Measurements from ENCODE around the gene APH1B. TPM values are rescaled to one million over a fixed set of nuclear protein-coding genes. Genes with fewer than 3 reads are reported as not detected.

The APH1B gene
- polyA plus RNA-seq, 1 donor: 11.5 TPM

DNA sequence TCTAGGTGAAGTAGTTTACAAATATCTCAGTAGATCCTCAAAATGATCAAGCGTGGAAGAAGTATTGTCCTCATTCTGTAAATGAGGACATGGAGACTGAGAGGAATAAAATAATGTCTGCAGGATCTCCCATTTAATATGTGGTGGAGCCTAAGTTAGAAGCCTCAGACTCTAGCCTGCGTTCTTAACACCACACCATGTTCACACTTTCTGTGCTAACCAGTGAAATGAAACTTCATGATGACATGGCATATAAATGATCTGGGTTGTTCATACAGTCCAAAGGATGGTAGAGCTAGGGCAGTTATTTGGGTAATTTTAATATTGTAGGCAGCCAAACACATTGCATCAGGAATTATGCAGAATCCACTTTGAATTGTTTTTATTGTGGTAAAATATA, 25.1 kb upstream of the APH1B start:
- DNase-seq (ENCODE audit: low read depth): no peak

DNA sequence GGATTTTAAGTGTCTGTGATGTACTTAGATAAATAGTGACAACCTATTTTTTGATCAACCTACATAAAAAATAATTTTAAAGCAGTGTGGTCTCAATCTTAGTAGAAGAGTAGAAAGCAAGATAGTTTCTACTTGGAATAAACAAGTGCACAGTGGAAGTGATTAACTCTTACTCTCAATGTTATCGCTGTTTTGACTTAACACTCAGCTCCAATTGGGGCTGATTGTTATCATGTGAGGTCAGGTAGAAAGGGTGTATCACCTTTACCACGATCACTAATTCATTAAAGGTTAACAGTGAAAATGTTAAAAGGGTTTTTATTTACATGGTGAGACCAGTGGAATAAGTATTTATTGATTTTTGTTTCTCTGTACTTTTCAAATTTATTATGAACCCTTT, 22.4 kb upstream of the APH1B start:
- no peak for DNase-seq (ENCODE audit: low read depth)

DNA sequence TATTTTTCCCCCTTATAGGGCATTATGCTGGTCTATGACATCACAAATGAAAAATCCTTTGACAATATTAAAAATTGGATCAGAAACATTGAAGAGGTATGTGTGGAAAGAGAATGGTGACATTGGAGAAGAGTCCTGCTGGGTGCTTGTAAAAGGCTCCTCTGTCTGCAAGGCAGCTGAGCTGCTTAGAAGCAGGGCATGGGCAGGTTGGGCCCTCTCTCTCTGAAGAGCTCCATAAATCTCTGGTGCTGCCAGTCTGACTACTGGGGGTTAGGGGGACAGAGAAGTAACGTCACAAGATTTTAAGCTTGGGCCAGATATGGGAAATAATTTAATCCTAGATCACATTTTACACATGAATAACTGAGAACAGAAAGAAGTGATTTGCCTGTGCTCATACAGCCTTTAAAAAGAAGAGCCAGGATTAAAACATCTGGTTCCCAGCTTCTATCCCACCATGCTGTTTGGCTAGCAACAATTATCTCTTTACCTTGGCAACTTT, 21.9 kb upstream of the APH1B start:
- no peak for DNase-seq (ENCODE audit: low read depth)

DNA sequence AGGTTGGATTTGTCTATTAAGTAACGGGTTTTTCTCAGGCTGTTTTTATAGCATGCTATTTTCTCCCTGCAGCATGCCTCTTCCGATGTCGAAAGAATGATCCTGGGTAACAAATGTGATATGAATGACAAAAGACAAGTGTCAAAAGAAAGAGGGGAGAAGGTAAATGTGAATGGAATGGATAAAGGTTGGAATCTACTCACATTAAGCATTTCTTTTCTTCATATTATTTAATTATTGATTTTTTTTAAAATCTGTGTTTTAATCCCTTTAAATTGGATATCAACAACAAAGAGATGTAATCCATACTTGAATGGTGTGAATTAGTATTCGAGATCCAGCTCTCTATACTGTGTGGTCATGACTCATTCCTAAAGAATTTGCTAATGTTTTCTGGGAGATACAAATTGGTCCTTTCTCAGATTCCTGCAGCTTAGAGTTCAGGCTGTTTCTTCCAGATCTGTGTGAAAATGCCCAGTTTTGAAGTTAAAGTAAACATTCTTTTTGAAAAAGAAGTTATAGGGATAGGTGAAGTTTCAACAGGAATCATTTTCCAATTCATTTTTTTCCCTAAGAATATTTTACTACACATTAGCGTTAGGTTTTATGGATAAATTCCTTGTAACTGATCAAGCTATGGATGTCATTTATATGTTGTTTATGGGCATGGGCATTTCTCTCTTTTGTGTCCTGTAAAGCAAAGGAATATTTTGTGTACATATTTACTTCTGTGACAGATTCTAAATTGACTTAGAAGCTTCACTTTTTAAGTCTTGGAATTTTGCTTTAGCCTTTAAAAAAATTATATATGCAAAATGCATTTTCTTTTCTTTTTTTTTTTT, 20.8 kb upstream of the APH1B start:
- DNase-seq (ENCODE audit: low read depth): no peak

DNA sequence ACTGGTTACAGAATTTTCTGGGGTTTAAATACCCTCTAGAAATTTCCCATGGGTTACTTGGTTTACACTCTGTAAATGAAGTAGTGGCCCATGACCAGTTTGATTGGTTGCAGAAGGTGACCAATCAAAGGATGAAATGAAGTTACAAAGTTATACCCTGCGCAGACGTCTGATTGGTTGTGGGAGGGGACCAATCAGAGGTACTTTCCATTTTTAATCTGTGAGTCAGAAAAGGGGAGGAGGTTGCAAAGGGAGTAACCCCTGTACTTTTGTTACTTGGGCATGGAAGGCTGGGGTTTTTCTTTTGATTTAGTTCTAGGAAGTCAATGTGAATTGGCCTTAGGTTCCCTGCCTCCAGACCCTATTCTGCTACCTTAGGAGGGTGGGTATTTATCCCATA, 18.7 kb upstream of the APH1B start:
- DNase-seq (ENCODE audit: low read depth): no peak

- no peak for DNase-seq (ENCODE audit: low read depth)
Measured at GRCh38 chr15:63260791-63261190, 16.6 kb upstream of the APH1B start.

DNA sequence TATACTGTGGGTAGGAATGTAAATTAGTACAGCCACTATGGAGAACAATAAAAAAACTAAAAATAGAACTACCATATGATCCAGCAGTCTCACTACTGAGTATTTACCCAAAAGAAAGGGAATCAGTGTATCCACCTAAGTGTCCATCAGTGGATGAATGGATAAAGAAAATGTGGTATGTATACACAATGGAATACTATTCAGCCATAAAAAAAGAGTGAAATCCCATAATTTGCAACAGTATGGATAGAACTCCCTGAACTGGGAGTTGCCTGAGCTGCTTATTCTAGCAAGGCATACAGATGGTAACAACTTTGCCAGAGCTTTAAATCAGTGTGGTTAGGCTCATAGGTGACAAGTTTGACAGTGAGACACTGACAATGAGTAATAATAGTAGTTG, 16.1 kb upstream of the APH1B start:
- no peak for DNase-seq (ENCODE audit: low read depth)

DNA sequence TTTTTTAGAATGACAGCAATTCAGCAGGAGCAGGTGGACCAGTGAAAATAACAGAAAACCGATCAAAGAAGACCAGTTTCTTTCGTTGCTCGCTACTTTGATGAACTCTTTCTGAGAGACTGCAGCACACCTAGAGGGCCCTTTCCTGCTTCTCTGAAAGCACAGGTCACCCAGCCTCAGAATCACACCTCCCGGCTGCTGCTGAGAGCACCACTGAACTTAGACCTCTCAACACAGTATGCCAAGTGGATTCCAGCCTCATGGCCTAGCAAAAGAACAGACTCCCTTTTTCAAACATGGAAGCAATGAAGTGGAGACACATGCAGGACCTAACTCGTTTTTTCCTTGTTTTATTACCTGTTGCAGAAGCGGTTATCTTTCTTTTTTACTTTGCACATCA, 13.9 kb upstream of the APH1B start:
- DNase-seq (ENCODE audit: low read depth): no peak

GRCh38 chr15:63264688-63265293, 12.6 kb upstream of the APH1B start:
- no peak for DNase-seq (ENCODE audit: low read depth)

GRCh38 chr15:63274427-63274826, 3.0 kb upstream of the APH1B start:
- no peak for DNase-seq (ENCODE audit: low read depth)

- no peak for DNase-seq (ENCODE audit: low read depth)
Measured at GRCh38 chr15:63276342-63277037, 915 bp upstream of the APH1B start.

- no peak for DNase-seq (ENCODE audit: low read depth)
Measured at GRCh38 chr15:63277893-63278456, 570 bp downstream of the APH1B start.

- DNase-seq (ENCODE audit: low read depth): no peak
Measured at GRCh38 chr15:63283126-63283525, 5.7 kb downstream of the APH1B start.

GRCh38 chr15:63284335-63284734, 6.9 kb downstream of the APH1B start:
- no peak for DNase-seq (ENCODE audit: low read depth)

DNA sequence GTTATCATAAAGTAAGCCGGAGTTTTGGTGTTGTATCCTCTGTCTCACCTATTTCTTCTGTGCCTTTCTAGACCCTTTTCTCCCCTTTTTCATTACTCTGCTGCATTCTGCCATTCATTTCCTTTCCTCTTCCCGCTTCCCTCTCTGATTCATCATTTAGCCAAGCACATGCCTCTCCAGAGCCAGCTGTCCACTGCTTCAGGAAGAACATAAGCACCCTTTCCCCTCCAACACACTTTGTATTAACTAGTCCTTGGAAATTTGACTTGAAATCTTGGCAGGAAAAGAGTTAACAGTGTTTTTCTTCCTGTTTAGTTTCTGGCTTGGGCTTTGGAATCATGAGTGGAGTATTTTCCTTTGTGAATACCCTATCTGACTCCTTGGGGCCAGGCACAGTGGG, 9.7 kb downstream of the APH1B start:
- no peak for DNase-seq (ENCODE audit: low read depth)

GRCh38 chr15:63288342-63288741, 10.9 kb downstream of the APH1B start:
- no peak for DNase-seq (ENCODE audit: low read depth)

GRCh38 chr15:63288778-63289378, 11.5 kb downstream of the APH1B start:
- DNase-seq (ENCODE audit: low read depth): no peak

- DNase-seq (ENCODE audit: low read depth): no peak
Measured at GRCh38 chr15:63291507-63291906, 14.1 kb downstream of the APH1B start.

DNA sequence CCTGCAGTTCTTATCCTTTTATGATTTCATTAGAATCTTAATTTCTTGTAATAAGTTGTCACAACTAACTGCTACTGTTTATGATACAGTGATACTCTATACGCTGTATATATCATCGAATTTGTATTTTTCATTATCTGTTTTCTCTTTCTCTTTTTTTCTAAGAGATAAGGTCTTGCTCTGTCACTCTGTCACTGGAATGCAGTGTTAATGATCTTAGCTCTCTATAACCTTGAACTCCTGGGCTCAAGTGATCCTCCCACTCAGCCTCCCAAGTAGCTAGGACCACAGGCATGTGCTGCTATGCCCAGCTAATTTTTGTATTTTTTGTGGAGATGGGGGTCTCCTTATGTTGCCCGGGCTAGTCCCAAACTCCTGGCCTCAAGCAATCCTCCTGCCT, 14.8 kb downstream of the APH1B start:
- DNase-seq (ENCODE audit: low read depth): no peak

DNA sequence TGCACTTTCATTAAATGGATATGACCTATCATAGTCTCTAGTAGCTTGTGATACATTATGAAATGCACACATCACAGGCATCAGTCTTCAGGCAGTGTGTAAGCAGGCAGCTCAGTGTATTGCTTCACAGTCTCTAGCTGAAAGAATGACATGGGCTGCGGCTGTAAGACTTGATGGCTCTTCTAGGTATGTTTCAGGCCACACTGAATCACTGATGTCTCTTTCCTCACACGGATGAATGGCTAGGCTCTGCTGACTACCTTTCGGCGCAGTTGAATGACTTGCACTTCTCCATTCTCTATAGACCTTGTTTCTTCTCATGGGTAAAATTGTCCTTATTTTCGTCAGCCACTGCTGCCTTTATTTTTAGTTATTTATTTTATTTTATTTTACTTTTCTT, 15.4 kb downstream of the APH1B start:
- DNase-seq (ENCODE audit: low read depth): no peak

DNA sequence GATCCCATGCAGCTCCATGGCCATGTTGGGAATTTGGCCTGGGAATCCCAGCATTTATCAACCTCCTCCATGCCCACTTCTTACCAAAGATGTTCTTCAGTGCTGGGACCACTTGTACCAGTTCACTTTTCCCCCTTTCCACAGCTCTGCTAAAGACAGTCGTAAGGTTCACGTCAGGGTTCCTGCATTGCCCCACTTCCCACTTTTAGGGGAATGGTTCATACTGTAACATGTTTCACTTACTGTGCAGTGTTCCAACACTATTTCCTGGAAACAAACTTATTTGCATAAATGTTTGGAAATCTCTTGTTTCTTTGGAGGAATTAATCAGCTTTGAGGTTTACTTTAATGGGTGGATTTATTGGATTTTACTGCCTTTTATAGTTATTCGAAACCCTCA, 17.0 kb downstream of the APH1B start:
- no peak for DNase-seq (ENCODE audit: low read depth)

DNA sequence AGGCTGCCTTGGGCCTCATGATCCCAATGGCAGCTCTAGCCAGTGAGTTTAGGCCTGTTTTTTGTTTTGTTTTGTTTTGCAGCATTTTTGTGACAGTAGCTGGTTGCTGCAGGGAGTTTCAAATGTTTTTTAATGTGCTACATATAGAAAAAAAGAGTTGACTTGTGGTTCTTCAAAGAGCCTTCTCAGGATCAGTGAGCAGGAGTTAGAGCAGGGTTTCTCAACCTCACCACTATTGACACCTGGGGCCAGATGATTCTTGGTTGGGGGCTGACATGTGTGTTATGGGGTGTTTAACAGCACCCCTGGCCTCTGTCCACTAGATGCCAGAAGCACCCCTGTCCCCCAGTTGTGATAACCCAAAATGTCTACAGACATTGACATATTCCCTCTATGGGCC, 17.9 kb downstream of the APH1B start:
- no peak for DNase-seq (ENCODE audit: low read depth)

Measured in forelimb muscle (tissue), 1 donor.